Measurements from ENCODE around the gene BCORL1. TPM values are rescaled to one million over a fixed set of nuclear protein-coding genes. Genes with fewer than 3 reads are reported as not detected.

Gene BCORL1
- total RNA-seq, 6 experiments from 2014 or later: 2.7 to 9.0 (median 4.8) TPM

DNA sequence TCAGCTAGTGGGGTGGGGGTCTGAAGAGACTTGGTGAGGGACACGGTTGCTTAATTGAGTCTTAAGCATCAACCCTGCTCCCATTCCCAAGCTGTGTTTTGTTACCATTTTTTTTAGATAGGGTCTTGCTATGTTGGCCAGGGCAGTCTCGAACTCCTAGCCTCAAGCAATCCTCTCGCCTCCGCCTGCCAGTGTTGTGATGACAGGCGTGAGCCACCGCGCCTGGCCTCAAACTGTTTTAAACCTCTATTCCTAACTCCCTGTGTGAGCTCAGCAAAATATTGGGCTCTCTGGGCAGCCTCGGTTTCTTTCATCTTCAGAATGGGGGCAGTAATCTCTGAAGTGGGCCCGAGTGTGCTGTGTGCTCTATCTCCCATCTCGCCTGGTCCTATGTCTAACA, 26.3 kb upstream of the BCORL1 start:
- intact Hi-C loops (cut with DNase I): no loop called here
- Histone ChIP-seq H3K9me3 (no peaks in the 10 kb centered on the region), H3K27ac (no peak overlapping the region), H3K27me3 (no peaks in the 10 kb centered on the region), H3K36me3 (no peaks in the 10 kb centered on the region), H3K4me1 (no peaks in the 10 kb centered on the region), H3K4me3 (no peak overlapping the region)
- TF ChIP-seq, protein P1, sequence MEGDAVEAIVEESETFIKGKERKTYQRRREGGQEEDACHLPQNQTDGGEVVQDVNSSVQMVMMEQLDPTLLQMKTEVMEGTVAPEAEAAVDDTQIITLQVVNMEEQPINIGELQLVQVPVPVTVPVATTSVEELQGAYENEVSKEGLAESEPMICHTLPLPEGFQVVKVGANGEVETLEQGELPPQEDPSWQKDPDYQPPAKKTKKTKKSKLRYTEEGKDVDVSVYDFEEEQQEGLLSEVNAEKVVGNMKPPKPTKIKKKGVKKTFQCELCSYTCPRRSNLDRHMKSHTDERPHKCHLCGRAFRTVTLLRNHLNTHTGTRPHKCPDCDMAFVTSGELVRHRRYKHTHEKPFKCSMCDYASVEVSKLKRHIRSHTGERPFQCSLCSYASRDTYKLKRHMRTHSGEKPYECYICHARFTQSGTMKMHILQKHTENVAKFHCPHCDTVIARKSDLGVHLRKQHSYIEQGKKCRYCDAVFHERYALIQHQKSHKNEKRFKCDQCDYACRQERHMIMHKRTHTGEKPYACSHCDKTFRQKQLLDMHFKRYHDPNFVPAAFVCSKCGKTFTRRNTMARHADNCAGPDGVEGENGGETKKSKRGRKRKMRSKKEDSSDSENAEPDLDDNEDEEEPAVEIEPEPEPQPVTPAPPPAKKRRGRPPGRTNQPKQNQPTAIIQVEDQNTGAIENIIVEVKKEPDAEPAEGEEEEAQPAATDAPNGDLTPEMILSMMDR (IDR thresholded peaks at IDR 0.05): no peak
- no peak for TF ChIP-seq POLR2A (IDR thresholded peaks at IDR 0.05)
- no peak for DNase-seq
- WGBS (ENCODE audit: insufficient coverage, low coverage, low lambda C conversion rate, missing lambda C conversion rate): 68% methylated on average over 8 of the region's 10 CpGs
- no peak for ATAC-seq

GRCh38 chrX:129956765-129957164, 25.7 kb upstream of the BCORL1 start:
- H3K4me3 ChIP-seq: peak overlapping the region in 2 of 3 donors; percentile 48
- TF ChIP-seq POLR2A (IDR thresholded peaks at IDR 0.05): no peak
- TF ChIP-seq, protein P1 (IDR thresholded peaks at IDR 0.05): no peak
- DNase-seq (no peak), ATAC-seq (no peak)
- 25% methylated on average over 8 of the region's 20 CpGs for WGBS (ENCODE audit: insufficient coverage, low coverage, low lambda C conversion rate, missing lambda C conversion rate)
- no peaks in the 10 kb centered on the region for H3K4me1 ChIP-seq
- no peaks in the 10 kb centered on the region for H3K27me3 ChIP-seq
- H3K27ac ChIP-seq: peak overlapping the region in 2 of 3 donors; percentile 29 to 36
- no peaks in the 10 kb centered on the region for H3K36me3 ChIP-seq
- intact Hi-C loops (cut with DNase I): no loop called here
- no peaks in the 10 kb centered on the region for H3K9me3 ChIP-seq

DNA sequence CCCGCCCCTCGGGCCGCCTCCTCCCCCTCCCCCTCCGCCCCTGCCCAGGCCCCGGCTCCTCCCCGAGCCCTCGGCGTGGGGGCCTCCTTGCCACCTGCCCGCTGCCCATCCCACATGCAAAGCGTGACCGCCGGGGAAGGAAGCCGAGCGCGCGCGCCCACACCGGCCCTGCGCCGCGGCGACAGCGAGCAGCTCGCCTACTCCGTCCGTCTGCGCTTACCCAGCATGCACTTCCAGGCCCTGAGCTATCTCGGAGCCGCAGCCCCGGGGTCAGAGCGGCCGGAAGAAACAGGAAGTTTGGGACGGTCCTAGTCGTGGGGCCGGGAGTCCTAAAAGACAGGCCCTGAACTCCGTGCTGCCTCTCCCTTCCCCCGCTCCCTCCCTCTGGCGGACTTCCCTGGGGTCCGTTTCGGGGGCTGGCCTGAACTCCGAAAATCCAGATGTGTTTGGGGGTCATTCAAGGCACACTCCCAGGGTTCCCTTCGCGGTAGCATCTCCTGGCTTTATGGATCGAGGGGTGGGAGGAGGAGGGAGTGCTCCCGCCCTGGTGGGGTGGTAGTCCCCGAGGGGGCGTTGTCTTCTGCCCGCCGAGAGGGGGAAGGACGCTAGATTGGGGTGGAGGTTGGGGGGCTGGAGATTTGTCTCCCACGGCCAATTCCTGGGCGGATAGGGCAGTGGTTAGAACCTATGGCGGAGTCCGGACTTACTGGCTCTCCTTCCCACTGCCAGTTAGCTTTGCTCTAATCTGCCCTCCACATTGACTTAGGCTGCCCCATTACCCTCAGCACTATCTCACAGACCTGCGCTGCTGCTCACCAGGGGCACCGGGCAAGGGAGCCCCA, 25.0 kb upstream of the BCORL1 start:
- H3K9me3 ChIP-seq: no peaks in the 10 kb centered on the region
- peak overlapping the region in 2 of 3 donors; percentile 36 to 40 for H3K27ac ChIP-seq
- intact Hi-C loops (cut with DNase I): no loop called here
- 13% methylated on average over 13 of the region's 56 CpGs for WGBS (ENCODE audit: insufficient coverage, low coverage, low lambda C conversion rate, missing lambda C conversion rate)
- peak overlapping the region; percentile 27 to 48 (median 48) for H3K4me3 ChIP-seq
- DNase-seq (peak; percentile 67 to 81 (median 70)), ATAC-seq (peak; percentile 74 to 80 (median 76))
- H3K36me3 ChIP-seq: no peaks in the 10 kb centered on the region
- H3K4me1 ChIP-seq: no peaks in the 10 kb centered on the region
- no peaks in the 10 kb centered on the region for H3K27me3 ChIP-seq
- peak; percentile 39 for TF ChIP-seq POLR2A (IDR thresholded peaks at IDR 0.05)
- TF ChIP-seq, protein P1 (IDR thresholded peaks at IDR 0.05): no peak

- 66% methylated on average over 7 of the region's 7 CpGs for WGBS (ENCODE audit: insufficient coverage, low coverage, low lambda C conversion rate, missing lambda C conversion rate)
These were observed 24.4 kb upstream of the BCORL1 start for GRCh38 chrX:129958083-129958465.

More at GRCh38 chrX:129958083-129958465, 24.4 kb upstream of the BCORL1 start:
- peak overlapping the region in 1 of 3 donors; percentile 40 for H3K27ac ChIP-seq
- H3K9me3 ChIP-seq: no peaks in the 10 kb centered on the region
- TF ChIP-seq, protein P1 (IDR thresholded peaks at IDR 0.05): no peak
- no peak for TF ChIP-seq POLR2A (IDR thresholded peaks at IDR 0.05)
- no peaks in the 10 kb centered on the region for H3K36me3 ChIP-seq
- no peaks in the 10 kb centered on the region for H3K4me1 ChIP-seq
- no peak overlapping the region for H3K4me3 ChIP-seq
- ATAC-seq: peak in 1 of 4 donors; percentile 7
- no peak for DNase-seq
- intact Hi-C loops (cut with DNase I): no loop called here
- no peaks in the 10 kb centered on the region for H3K27me3 ChIP-seq
